ENCODE measurements around the gene GPC1. TPM values are rescaled to one million over a fixed set of nuclear protein-coding genes. Genes with fewer than 3 reads are reported as not detected.
A peak's percentile ranks its signal among the peaks of the same experiment; 100 is the strongest.

The GPC1 gene
- polyA plus RNA-seq, 1 donor, result 16.3 TPM

DNA sequence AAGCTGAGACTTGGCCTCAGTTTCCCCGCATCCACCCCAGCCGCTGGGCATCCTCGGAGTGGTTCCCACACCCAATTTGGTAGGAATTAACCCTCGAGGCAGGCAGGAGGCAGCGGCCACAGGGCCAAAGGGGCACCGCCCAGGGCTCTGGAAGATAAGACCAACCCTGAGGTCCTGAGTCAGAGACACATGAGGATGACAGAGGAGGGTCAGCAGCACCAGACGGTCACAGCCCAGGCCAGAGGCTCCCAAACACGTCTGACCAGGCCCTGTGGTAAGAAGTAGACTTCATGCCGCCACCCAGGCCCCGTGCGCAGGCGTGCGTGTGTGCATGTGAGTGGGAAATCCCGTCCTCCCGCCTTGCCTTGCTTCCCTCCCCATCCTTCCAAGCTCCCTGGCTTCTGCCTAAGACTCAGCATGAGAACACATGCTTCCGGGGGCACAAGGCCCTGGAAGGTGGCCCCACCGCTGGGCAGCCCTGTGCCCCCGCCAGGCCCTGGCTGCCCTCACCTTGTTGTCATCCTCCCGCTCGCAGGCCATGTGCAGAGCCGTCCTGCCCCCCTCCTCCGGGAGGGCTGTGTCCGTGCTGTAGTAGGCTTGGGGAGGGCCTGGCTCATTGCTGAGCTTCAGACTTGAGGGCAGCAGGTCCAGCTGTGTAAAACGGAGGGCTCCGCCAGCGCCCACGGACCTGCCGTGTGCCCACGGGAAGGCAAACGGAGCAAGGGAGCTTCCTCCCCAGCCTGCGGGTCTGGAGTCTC, 76.1 kb downstream of the GPC1 start:
- Histone ChIP-seq H3K36me3 (ENCODE audit: control insufficient read depth, insufficient read depth, low read length) (peaks cover 7% of the 10 kb centered on the region), H3K4me3 (ENCODE audit: low read length) (no peak overlapping the region), H3K9me3 (ENCODE audit: control insufficient read depth, low read depth, low read length) (no peaks in the 10 kb centered on the region), H3K27me3 (ENCODE audit: control insufficient read depth, insufficient read depth, low read length) (no peaks in the 10 kb centered on the region), H3K4me1 (ENCODE audit: control insufficient read depth, insufficient read depth, low read length) (no peaks in the 10 kb centered on the region), H3K27ac (ENCODE audit: low read length) (no peak overlapping the region)
- 100% methylated on average over 6 of the region's 31 CpGs for WGBS (ENCODE audit: insufficient coverage, low lambda C conversion rate)
- DNase-seq, result no peak

DNA sequence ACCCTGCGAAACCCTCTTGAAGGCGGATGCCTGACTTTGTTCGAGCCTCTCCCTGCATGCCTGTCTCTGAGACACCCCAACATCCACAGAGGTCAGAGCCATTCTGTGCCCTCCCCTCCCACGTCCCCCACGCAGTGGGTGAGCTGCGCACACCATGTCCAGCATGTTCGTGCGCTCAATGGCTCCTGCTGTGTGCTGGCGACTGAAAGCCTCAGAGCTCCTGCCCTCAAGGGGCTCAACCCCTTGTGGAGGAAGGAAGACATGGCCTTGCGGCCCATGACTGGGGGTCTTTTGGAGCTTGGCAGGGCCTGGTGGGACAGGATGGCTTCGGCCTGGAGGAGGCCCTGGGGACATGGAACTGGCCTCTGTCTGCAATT, 76.6 kb downstream of the GPC1 start:
- H3K27ac ChIP-seq (ENCODE audit: low read length), result no peak overlapping the region
- no peak overlapping the region for H3K4me3 ChIP-seq (ENCODE audit: low read length)
- no peak for DNase-seq
- H3K27me3 ChIP-seq (ENCODE audit: control insufficient read depth, insufficient read depth, low read length), result no peaks in the 10 kb centered on the region
- WGBS (ENCODE audit: insufficient coverage, low lambda C conversion rate), result no CpG with 5 or more reads among the region's 11 CpGs
- H3K36me3 ChIP-seq (ENCODE audit: control insufficient read depth, insufficient read depth, low read length), result peaks cover 7% of the 10 kb centered on the region
- no peaks in the 10 kb centered on the region for H3K9me3 ChIP-seq (ENCODE audit: control insufficient read depth, low read depth, low read length)
- no peaks in the 10 kb centered on the region for H3K4me1 ChIP-seq (ENCODE audit: control insufficient read depth, insufficient read depth, low read length)

DNA sequence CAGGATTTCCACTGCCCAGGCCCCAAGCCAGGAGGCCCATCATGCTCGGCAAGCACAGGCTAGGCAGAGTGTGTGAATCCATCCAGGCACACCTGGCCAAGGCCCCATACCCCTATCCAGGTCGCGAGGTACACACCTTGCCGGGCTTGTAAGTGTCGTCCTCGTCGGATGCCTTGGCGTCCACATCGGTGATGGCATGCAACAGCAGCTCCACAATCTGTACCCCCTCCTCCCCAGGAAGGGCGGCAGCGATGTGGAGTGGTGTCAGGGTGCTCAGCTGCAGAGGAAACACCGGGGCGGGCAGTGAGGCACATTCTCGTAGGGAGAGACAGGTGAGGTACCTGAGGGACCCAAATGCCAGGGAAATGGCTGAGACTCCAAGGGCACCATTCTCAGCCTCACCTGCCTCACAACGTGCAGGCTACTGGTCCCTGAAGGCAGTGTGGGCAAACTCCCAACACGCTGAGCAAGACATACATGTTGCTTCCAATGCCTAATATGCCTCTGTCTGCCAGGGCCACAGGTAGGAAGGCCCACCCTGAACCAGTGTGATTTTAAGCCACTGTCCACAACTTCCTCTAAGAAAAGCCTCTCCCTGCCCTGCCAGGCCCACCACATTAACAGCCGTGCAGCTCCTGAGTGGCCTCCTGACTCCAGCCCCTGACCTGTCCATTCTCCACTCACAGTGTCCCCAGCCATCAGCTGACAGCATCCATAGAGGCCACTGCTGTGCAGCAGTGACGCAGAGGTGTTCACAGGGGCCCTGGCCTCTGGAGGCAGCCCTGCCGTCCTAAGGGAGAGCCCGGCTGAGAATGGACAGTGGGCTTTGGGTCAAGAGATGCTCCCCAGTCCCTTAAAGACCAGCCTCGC, 77.4 kb downstream of the GPC1 start:
- no peaks in the 10 kb centered on the region for H3K27me3 ChIP-seq (ENCODE audit: control insufficient read depth, insufficient read depth, low read length)
- WGBS (ENCODE audit: insufficient coverage, low lambda C conversion rate), result no CpG with 5 or more reads among the region's 21 CpGs
- no peak for DNase-seq
- H3K4me3 ChIP-seq (ENCODE audit: low read length), result no peak overlapping the region
- no peaks in the 10 kb centered on the region for H3K4me1 ChIP-seq (ENCODE audit: control insufficient read depth, insufficient read depth, low read length)
- H3K27ac ChIP-seq (ENCODE audit: low read length), result no peak overlapping the region
- H3K36me3 ChIP-seq (ENCODE audit: control insufficient read depth, insufficient read depth, low read length), result peaks cover 7% of the 10 kb centered on the region
- H3K9me3 ChIP-seq (ENCODE audit: control insufficient read depth, low read depth, low read length), result no peaks in the 10 kb centered on the region

DNA sequence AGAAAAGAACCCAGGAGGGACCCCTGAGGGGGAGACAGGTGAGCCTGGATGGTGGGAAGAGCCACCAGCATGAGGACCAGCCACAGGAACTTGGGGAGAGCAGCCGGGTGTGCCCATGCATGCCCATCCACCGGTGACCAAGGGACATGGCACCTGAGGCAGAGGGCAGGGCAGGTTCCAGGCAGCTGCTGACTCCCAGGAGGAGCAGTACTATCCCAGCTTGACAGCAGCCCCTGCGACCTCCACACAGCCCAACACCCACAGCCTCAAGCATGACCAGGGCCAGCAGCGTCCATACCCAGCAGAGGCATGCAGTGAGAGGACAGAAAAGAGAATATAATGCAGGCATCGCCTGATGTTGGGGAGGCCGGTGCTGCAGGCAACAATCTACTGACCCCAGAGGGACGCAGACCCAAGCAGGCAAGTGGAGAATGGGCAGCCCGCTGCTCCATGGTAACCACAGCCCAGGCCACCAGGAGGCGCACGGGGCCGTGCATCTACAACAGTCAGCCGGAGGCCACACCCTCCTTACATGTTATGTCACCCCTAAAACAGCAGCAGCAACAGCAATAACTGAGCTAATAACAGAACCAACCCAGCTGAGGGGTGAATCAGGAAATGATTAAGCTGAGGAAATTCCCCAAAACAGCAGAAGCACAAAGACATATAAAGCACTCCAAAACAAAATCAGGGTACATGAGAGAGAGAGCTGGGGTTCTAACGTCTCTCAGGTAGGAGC, 78.3 kb downstream of the GPC1 start:
- Histone ChIP-seq H3K4me1 (ENCODE audit: control insufficient read depth, insufficient read depth, low read length) (no peaks in the 10 kb centered on the region), H3K27ac (ENCODE audit: low read length) (no peak overlapping the region), H3K4me3 (ENCODE audit: low read length) (no peak overlapping the region), H3K9me3 (ENCODE audit: control insufficient read depth, low read depth, low read length) (no peaks in the 10 kb centered on the region), H3K27me3 (ENCODE audit: control insufficient read depth, insufficient read depth, low read length) (no peaks in the 10 kb centered on the region), H3K36me3 (ENCODE audit: control insufficient read depth, insufficient read depth, low read length) (peaks cover 7% of the 10 kb centered on the region)
- peak; percentile 62 to 69 for DNase-seq
- no CpG with 5 or more reads among the region's 13 CpGs for WGBS (ENCODE audit: insufficient coverage, low lambda C conversion rate)

DNA sequence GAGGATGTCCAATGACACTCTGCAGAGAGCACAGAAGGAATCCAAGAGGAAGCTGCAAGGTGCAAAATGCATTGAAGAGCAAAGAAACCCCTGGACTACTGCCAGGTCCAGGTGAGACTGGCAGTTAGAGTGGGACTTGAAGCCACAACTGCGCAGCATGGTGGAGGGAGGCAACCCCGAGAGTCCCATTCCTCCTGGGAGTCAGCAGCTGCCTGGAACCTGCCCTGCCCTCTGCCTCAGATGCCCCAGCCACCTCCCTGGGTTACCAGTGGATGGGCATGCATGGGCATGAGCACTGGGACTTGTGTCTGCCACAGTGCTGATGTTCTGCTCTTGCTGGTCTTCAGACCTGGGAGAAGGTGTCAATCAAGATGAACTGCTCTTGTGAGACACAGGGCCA, 79.2 kb downstream of the GPC1 start:
- Histone ChIP-seq H3K27ac (ENCODE audit: low read length) (no peak overlapping the region), H3K4me1 (ENCODE audit: control insufficient read depth, insufficient read depth, low read length) (no peaks in the 10 kb centered on the region), H3K9me3 (ENCODE audit: control insufficient read depth, low read depth, low read length) (no peaks in the 10 kb centered on the region), H3K4me3 (ENCODE audit: low read length) (no peak overlapping the region), H3K36me3 (ENCODE audit: control insufficient read depth, insufficient read depth, low read length) (peaks cover 7% of the 10 kb centered on the region), H3K27me3 (ENCODE audit: control insufficient read depth, insufficient read depth, low read length) (peaks cover 5% of the 10 kb centered on the region)
- WGBS (ENCODE audit: insufficient coverage, low lambda C conversion rate), result no CpG with 5 or more reads among the region's 2 CpGs
- no peak for DNase-seq

DNA sequence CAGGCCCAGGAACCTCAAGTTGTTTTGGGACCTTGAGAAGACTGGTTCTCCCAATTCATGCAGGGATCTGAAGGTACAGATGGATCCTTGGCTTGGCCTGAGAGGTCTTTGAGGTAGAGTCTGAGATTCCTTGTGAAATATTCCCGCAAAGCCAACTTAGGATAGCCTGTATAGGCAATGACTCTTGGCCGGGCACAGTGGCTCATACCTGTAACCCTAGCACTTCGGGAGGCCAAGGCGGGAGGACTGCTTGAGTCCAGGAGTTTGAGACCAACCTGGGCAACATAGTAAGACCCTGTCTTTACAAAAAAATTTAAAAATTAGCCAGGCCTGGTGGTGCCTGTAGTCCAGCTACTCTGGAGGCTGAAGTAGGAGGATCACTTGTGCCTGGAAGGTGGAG, 81.9 kb downstream of the GPC1 start:
- Histone ChIP-seq H3K9me3 (ENCODE audit: control insufficient read depth, low read depth, low read length) (peaks cover 5% of the 10 kb centered on the region), H3K36me3 (ENCODE audit: control insufficient read depth, insufficient read depth, low read length) (peaks cover under 1% of the 10 kb centered on the region), H3K4me3 (ENCODE audit: low read length) (no peak overlapping the region), H3K4me1 (ENCODE audit: control insufficient read depth, insufficient read depth, low read length) (no peaks in the 10 kb centered on the region), H3K27me3 (ENCODE audit: control insufficient read depth, insufficient read depth, low read length) (peaks cover 15% of the 10 kb centered on the region), H3K27ac (ENCODE audit: low read length) (no peak overlapping the region)
- WGBS (ENCODE audit: insufficient coverage, low lambda C conversion rate), result no CpG with 5 or more reads among the region's 4 CpGs
- no peak for DNase-seq

Other genes with a start within 250 kb of the GPC1 start
- gene ANKMY1, start 122.3 kb downstream of the GPC1 start, polyA plus RNA-seq, result 14.0 TPM
- 6.6 TPM for gene DUSP28, start 124.7 kb downstream of the GPC1 start, polyA plus RNA-seq
- gene RNPEPL1, start 132.8 kb downstream of the GPC1 start, polyA plus RNA-seq, result 61.8 TPM
- 34.9 TPM for gene CAPN10, start 151.1 kb downstream of the GPC1 start, polyA plus RNA-seq
- 118 TPM for gene GPR35, start 189.8 kb downstream of the GPC1 start, polyA plus RNA-seq
- 10.6 TPM for gene AQP12B, start 247.2 kb downstream of the GPC1 start, polyA plus RNA-seq

Measured in large intestine (tissue), 3 donors.